ENCODE results near the gene SIRT7.

The SIRT7 gene

DNA sequence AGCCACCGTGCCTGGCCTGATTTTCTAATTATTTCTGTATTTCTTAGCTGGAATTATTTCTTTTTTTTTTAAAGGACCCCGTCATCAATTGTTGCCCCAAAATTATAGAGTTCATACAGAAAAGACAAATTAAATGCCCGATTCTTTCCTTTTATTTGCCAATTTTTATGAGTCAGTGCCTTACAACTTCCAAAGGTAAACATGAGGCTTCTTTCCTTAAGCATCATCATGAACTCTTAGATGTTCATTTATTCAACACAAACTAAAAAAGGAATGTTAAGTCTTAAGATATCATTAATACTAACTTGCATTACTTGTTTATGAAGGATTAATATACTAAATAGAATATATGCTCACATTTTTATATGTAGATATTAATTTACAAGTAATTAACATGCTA, 39.7 kb downstream of the SIRT7 start:
- TF ChIP-seq CTCF (IDR thresholded peaks at IDR 0.05; ENCODE audit: low read depth, low read length): no peak
- in situ Hi-C loops (cut with HindIII; ENCODE audit: low sequenced_read_pairs): no loop called here
- no peak overlapping the region for H3K4me3 ChIP-seq (ENCODE audit: low read depth, low read length)
- no peak for DNase-seq (ENCODE audit: low read depth, low spot score)

DNA sequence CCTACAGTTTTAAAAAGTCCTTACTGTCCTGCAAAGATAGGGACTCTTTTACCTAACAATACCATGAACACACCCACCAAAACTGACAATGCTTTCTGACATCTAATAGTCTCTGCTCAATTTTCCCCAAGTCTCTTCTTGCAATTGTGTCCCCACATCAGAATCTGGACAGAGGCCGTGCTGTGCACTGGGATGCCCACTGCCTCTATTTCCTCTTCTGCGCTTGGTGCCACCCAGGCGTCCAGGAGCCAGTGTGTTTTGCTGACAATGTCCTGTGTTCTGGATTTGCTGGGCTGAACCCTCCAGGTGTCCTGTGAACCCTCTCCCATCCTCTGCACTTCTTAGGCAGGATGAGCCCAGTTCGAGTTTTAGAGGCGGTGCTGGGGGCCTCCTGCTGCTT, 40.4 kb downstream of the SIRT7 start:
- H3K4me3 ChIP-seq (ENCODE audit: low read depth, low read length): no peak overlapping the region
- no peak for DNase-seq (ENCODE audit: low read depth, low spot score)
- in situ Hi-C loops (cut with HindIII; ENCODE audit: low sequenced_read_pairs): no loop called here
- no peak for TF ChIP-seq CTCF (IDR thresholded peaks at IDR 0.05; ENCODE audit: low read depth, low read length)

DNA sequence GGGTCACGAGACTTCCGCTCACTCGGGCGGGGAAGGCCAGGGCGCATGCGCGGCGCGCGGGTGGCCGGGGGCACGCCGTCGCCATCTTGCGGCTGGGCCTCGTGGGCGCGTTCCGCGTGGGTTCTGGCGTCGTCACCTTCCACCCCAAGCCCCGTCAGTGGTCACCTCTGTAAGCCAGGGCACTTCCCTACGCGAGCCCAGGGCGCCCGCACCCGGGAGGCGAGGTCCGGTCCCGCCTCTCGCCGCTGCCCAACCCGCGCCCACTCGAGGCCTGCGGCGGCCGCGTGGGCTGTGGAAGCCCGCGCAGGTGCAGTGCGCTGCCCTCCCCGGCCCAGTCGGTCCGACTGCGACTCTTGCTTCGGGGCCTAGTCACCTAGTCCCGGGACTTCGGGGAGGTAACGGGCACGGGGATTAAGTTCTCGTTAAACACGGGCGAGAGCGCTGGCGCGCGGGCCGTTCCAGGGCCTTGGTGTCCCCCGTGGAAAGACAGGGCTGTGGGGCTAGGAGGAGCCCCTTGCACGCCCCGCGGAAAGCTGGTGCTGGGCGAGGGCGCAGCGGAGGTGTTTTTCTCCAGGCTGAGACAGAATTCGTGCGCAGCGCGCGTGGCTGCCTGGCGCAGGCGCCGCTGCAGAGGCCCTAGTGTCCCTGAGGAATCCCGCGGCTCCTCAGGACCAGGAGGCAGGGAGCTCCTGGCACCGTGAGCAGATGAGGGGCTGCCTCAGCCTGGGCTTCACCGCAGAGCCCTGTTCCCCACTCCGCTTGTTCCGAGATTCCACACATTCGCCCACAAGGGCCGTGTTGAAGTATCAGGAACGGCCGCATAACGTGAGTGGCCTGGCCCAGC, 46.4 kb downstream of the SIRT7 start:
- in situ Hi-C loops (cut with HindIII; ENCODE audit: low sequenced_read_pairs): no loop called here
- DNase-seq (ENCODE audit: low read depth, low spot score): peak; percentile 85
- peak overlapping the region; percentile 81 for H3K4me3 ChIP-seq (ENCODE audit: low read depth, low read length)
- peak; percentile 18 for TF ChIP-seq CTCF (IDR thresholded peaks at IDR 0.05; ENCODE audit: low read depth, low read length)

- peak within 1 kb of the TSS; percentile 81 for H3K4me3 ChIP-seq (ENCODE audit: low read depth, low read length)
- no peak for DNase-seq (ENCODE audit: low read depth, low spot score)
- in situ Hi-C loops (cut with HindIII; ENCODE audit: low sequenced_read_pairs): no loop called here
- no peak for TF ChIP-seq CTCF (IDR thresholded peaks at IDR 0.05; ENCODE audit: low read depth, low read length)
Observed at GRCh38 chr17:81870981-81871386, 47.0 kb downstream of the SIRT7 start, which contains the start of gene ARHGDIA. Gene ARHGDIA, minus strand, starts transcription at chr17:81871337. Its CDS starts 1,407 bp downstream, at chr17:81869930.

DNA sequence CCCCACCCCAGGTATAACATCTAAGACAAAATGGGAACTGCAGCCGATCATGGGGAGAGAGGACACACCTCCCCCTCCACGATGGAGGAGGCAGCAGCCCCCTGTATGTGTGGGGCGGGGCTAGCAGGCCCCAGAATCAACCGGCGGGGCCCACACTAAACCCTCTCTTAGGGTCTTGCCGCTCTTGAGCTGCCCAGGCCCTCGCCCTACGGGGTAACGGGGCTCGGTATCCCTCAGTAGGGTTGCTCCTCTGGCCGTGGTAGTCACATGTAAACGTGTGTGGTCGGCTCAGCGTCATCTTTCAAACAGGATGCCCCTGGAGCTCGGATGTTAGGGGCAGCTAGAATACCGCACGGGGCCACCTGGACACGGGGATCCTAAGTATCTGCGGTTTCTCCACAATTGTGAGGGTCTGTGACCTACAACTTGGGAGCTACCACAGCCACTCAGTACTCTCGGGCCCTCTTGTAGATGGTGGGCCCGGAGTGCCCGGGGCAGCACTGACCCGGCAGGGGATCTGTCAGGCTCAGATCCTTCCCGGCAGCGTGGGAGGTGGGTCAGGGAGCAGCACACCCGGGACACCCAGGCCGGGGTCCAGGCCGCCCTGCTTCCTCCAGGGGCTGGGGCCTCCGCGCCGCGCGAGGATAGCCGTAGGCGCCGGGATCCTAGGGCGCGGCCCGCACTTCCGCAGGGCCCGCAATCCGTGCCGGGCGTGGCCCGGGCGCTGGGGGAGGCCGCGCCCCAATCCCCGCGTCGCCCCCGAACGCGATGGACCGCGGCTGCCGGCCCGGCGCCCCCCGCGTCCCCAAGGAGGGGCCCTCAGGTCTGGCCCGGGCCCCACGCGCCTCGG, 47.6 kb downstream of the SIRT7 start:
- peak; percentile 58 for DNase-seq (ENCODE audit: low read depth, low spot score)

More for the DNA sequence above, 47.6 kb downstream of the SIRT7 start:
- no peak for TF ChIP-seq CTCF (IDR thresholded peaks at IDR 0.05; ENCODE audit: low read depth, low read length)
- in situ Hi-C loops (cut with HindIII; ENCODE audit: low sequenced_read_pairs): no loop called here
- H3K4me3 ChIP-seq (ENCODE audit: low read depth, low read length): peak overlapping the region; percentile 81
